Measurements from ENCODE around the gene FRY.
A peak's percentile ranks its signal among the peaks of the same experiment; 100 is the strongest.

Gene FRY

DNA sequence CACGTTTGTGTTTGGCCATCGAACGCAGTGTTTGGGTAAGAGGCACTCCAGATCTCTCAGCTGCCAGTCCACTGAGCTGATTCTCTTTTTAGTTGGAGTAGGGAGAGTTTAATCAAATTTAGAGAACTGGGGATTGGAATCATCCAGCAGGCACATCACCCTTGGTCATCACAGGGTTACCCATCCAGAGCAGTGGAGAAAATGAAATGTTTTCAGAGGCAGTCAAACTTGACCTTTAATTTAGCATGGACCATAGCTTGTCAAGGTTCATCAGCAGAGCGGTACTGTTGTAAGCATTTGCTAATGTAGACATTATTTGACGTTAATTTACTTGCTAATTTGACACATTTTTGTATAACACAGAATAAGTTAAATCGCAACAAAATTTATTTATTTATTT, 18.4 kb upstream of the FRY start:
- Histone ChIP-seq H3K9me3 (ENCODE audit: control insufficient read depth, low read length) (no peaks in the 10 kb centered on the region), H3K36me3 (ENCODE audit: control insufficient read depth, insufficient read depth, low read length) (no peaks in the 10 kb centered on the region), H3K4me1 (no peaks in the 10 kb centered on the region), H3K4me2 (ENCODE audit: low read length) (no peak overlapping the region), H2AFZ (no peak overlapping the region), H3K4me3 (ENCODE audit: low read depth, low read length) (no peak overlapping the region), H3K9ac (no peak overlapping the region), H3K79me2 (no peaks in the 10 kb centered on the region), H3K27ac (no peak overlapping the region), H3K27me3 (ENCODE audit: control insufficient read depth, insufficient read depth, low read length) (no peaks in the 10 kb centered on the region)
- TF ChIP-seq, protein P1, sequence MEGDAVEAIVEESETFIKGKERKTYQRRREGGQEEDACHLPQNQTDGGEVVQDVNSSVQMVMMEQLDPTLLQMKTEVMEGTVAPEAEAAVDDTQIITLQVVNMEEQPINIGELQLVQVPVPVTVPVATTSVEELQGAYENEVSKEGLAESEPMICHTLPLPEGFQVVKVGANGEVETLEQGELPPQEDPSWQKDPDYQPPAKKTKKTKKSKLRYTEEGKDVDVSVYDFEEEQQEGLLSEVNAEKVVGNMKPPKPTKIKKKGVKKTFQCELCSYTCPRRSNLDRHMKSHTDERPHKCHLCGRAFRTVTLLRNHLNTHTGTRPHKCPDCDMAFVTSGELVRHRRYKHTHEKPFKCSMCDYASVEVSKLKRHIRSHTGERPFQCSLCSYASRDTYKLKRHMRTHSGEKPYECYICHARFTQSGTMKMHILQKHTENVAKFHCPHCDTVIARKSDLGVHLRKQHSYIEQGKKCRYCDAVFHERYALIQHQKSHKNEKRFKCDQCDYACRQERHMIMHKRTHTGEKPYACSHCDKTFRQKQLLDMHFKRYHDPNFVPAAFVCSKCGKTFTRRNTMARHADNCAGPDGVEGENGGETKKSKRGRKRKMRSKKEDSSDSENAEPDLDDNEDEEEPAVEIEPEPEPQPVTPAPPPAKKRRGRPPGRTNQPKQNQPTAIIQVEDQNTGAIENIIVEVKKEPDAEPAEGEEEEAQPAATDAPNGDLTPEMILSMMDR (IDR thresholded peaks at IDR 0.05): no peak

DNA sequence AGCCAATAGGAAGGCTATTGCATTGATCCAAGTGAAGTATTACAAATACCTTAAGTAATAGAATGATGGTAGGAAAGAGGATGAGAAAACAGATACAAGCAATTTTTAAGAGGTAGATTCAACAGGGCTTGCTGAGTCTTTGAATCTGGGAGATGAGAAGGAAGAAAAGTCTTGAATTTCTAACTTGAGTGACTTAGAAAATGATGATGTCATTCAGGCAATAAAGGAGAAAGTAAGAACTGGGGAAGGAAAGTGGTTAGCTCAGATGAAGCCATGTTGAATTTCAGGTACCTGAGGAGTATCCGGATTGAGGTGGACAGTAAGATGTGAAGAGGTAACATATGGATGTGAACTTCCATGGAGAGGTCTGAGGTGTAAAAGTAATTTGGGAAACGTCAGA, 15.5 kb upstream of the FRY start:
- no peaks in the 10 kb centered on the region for H3K4me1 ChIP-seq
- no peak overlapping the region for H2AFZ ChIP-seq
- TF ChIP-seq, protein P1 (IDR thresholded peaks at IDR 0.05): no peak
- H3K4me3 ChIP-seq (ENCODE audit: low read depth, low read length): no peak overlapping the region
- H3K36me3 ChIP-seq (ENCODE audit: control insufficient read depth, insufficient read depth, low read length): no peaks in the 10 kb centered on the region
- H3K9me3 ChIP-seq (ENCODE audit: control insufficient read depth, low read length): no peaks in the 10 kb centered on the region
- no peaks in the 10 kb centered on the region for H3K79me2 ChIP-seq
- H3K9ac ChIP-seq: no peak overlapping the region
- H3K27me3 ChIP-seq (ENCODE audit: control insufficient read depth, insufficient read depth, low read length): no peaks in the 10 kb centered on the region
- no peak overlapping the region for H3K4me2 ChIP-seq (ENCODE audit: low read length)
- H3K27ac ChIP-seq: no peak overlapping the region

DNA sequence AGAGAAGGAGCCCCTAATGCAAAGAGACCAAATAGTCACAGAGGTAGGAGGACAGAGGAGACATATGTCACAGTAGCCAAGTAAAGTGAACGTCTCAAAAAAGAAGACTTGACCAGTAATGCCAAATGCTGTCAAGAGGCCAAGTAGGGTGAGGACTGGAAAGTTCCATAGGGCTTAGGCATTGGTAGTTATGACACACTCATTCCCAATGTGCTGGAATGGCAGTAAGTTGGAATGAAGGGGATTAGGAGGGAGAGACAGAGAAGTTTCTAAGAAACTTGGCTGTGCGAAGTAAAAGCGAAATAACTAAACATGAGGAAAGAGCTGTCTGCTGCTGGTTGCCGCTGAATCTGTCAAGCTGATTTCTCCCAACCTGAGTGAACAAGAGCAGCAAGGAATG, 14.9 kb upstream of the FRY start:
- Histone ChIP-seq H3K9ac (no peak overlapping the region), H3K4me3 (ENCODE audit: low read depth, low read length) (no peak overlapping the region)

DNA sequence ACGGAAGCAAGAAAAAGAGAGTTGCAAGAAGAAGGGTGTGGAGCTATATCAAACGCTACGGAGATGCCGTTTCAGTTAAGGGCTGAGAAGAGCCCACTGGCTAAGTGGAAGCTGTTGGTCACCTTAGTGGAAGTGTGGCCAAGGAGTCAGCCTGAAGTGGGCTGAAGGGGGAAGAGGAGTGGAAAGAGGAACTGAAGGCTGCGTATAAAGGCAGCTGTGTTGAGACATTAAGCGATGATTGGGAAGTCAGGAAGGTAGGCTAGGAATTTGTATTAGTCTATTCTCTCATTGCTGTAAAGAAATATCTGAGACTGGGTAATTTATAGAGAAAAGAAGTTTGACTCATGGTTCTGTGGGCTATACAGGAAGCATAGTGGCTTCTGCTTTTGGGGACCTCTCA, 14.1 kb upstream of the FRY start:
- no peaks in the 10 kb centered on the region for H3K4me1 ChIP-seq
- H3K36me3 ChIP-seq (ENCODE audit: control insufficient read depth, insufficient read depth, low read length): no peaks in the 10 kb centered on the region
- H3K4me3 ChIP-seq (ENCODE audit: low read depth, low read length): no peak overlapping the region
- H3K9me3 ChIP-seq (ENCODE audit: control insufficient read depth, low read length): no peaks in the 10 kb centered on the region
- H3K27ac ChIP-seq: no peak overlapping the region
- no peak overlapping the region for H2AFZ ChIP-seq
- no peak overlapping the region for H3K4me2 ChIP-seq (ENCODE audit: low read length)
- no peaks in the 10 kb centered on the region for H3K27me3 ChIP-seq (ENCODE audit: control insufficient read depth, insufficient read depth, low read length)
- TF ChIP-seq, protein P1 (IDR thresholded peaks at IDR 0.05): no peak
- no peaks in the 10 kb centered on the region for H3K79me2 ChIP-seq
- H3K9ac ChIP-seq: no peak overlapping the region

More for the DNA sequence above, 14.9 kb upstream of the FRY start:
- TF ChIP-seq, protein P1 (IDR thresholded peaks at IDR 0.05): no peak
- H3K36me3 ChIP-seq (ENCODE audit: control insufficient read depth, insufficient read depth, low read length): no peaks in the 10 kb centered on the region
- no peak overlapping the region for H3K27ac ChIP-seq
- H3K27me3 ChIP-seq (ENCODE audit: control insufficient read depth, insufficient read depth, low read length): no peaks in the 10 kb centered on the region
- H3K4me1 ChIP-seq: no peaks in the 10 kb centered on the region
- no peaks in the 10 kb centered on the region for H3K79me2 ChIP-seq
- no peak overlapping the region for H3K4me2 ChIP-seq (ENCODE audit: low read length)
- H2AFZ ChIP-seq: no peak overlapping the region
- no peaks in the 10 kb centered on the region for H3K9me3 ChIP-seq (ENCODE audit: control insufficient read depth, low read length)

DNA sequence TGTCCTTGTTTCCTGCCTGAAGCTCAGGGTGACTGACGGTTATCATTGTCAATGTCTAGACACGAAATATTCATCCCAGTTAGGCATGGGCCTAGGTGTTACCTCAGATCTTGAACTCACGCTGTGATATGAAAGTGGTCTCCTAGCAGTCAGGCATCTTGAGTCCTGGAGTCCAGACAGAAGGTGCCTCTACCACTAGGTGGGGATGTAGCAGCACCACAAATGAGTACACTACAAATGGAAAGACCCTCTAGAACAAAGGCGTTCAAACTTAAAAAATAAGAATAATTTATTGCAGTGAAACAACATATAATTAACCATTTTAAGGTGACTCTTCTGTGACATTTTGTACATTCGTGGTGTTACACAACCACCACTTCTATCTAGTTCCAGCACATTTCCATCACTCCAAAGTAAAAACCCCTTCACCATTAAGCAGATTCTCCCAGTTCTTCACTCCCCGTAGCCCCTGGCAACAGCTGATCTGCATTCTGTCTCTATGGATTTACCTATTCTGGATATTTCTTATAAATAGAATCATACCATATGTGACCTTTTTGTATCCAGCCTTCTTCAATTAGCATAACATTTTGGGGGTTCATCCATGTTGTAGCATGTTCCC, 11.9 kb upstream of the FRY start:
- H3K4me3 ChIP-seq (ENCODE audit: low read depth, low read length): no peak overlapping the region
- H3K27me3 ChIP-seq (ENCODE audit: control insufficient read depth, insufficient read depth, low read length): no peaks in the 10 kb centered on the region
- H2AFZ ChIP-seq: no peak overlapping the region
- H3K27ac ChIP-seq: no peak overlapping the region
- no peaks in the 10 kb centered on the region for H3K79me2 ChIP-seq
- no peaks in the 10 kb centered on the region for H3K36me3 ChIP-seq (ENCODE audit: control insufficient read depth, insufficient read depth, low read length)
- no peak overlapping the region for H3K4me2 ChIP-seq (ENCODE audit: low read length)
- TF ChIP-seq, protein P1 (IDR thresholded peaks at IDR 0.05): peak; percentile 45
- H3K9me3 ChIP-seq (ENCODE audit: control insufficient read depth, low read length): no peaks in the 10 kb centered on the region
- H3K9ac ChIP-seq: no peak overlapping the region
- no peaks in the 10 kb centered on the region for H3K4me1 ChIP-seq

Measured in parathyroid adenoma (tissue), 2 donors.